ENCODE results near the gene NCDN. TPM values are rescaled to one million over a fixed set of nuclear protein-coding genes. Genes with fewer than 3 reads are reported as not detected.

The NCDN gene
- total and polyA plus RNA-seq, 2 donors (not counting 3 experiments of a cell fraction or from before 2014, with no cell fraction given), result 17.3 to 22.0 TPM

DNA sequence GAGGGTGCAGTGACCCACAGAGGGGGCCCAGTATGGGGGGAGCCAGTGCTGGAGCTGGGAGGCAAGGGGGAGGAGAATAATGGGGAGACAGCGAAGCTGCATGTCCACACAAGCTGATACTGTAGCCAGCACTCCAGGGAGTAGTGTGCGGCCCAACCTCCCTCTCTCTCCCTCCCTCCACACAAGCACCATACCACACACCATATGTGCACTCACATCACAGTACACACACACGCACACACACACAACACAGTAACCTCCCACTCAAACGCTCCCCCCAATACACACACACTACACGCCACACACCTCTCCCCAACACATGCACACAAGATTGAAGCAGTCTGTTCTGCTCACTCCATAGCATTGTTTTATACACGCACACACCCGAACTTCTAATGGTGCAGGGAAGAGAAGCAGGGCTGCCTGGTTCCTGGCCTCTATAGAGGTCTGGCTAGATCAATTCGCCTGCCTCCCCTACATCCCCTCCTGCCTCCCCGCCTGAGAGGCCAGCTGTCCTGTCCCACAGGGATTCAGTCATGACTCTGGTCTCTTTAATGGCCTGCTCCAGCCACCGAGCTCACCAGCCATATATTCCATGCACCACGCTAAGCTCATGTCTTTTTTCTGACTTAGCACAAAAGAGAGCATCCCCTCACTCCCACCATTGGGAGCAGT, 3.8 kb downstream of the NCDN start:
- H3K9me1 ChIP-seq (replicated peaks; ENCODE audit: control insufficient read depth, extremely low read depth, insufficient read depth, low read length), result no peaks in the 10 kb centered on the region
- H3K9me3 ChIP-seq (replicated peaks; ENCODE audit: control insufficient read depth, insufficient read depth, low read length), result no peaks in the 10 kb centered on the region
- H3K36me3 ChIP-seq (ENCODE audit: control insufficient read depth in 2 of 2, extremely low read depth in 1 of 2, insufficient read depth in 2 of 2, low read length in 2 of 2), result peaks cover 0 to 4% of the 10 kb centered on the region in 2 experiments
- ChIA-PET CTCF (interaction anchor here (1.4 to 8.5 kb wide), 3 partner anchors 13 to 154 kb away, joined by 3 to 155 read pairs (median 9); no protein-coding TSS in a partner anchor), POLR2A (no interaction called here)
- no peak overlapping the region for H2AFZ ChIP-seq (ENCODE audit: low read depth, low read length)
- no peaks in the 10 kb centered on the region for H3K27me3 ChIP-seq (ENCODE audit: control insufficient read depth in 2 of 2, insufficient read depth in 2 of 2, low read length in 2 of 2)
- H3K4me1 ChIP-seq (ENCODE audit: control insufficient read depth, extremely low read depth, insufficient read depth, low read length), result peaks cover 4% of the 10 kb centered on the region
- H3K4me2 ChIP-seq (ENCODE audit: insufficient read depth, low read length), result no peak overlapping the region
- peaks cover 4% of the 10 kb centered on the region for H3K79me2 ChIP-seq (ENCODE audit: control insufficient read depth, insufficient read depth, low read length)
- dilution Hi-C loops (cut with MboI; ENCODE audit: extremely low pct_ligation_motif_present, low sequenced_read_pairs), result no loop called here
- H3K4me3 ChIP-seq (replicated peaks in 1 of 3; ENCODE audit: insufficient read depth in 1 of 3, low read depth in 1 of 3, low read length in 3 of 3), result no peak overlapping the region
- TF ChIP-seq MYC (IDR thresholded peaks at IDR 0.05; ENCODE audit: low read depth, low read length), result no peak
- no peak for TF ChIP-seq POLR2AphosphoS5 (IDR thresholded peaks at IDR 0.05; ENCODE audit: insufficient read depth, low read depth, low read length)
- TF ChIP-seq JUN (IDR thresholded peaks at IDR 0.05; ENCODE audit: borderline replicate concordance, insufficient read depth, insufficient read length, low read depth), result no peak
- TF ChIP-seq POLR2A (IDR thresholded peaks at IDR 0.05; ENCODE audit: low read depth, low read length), result no peak
- TF ChIP-seq FOS (IDR thresholded peaks at IDR 0.05; ENCODE audit: borderline replicate concordance, insufficient read depth, low read length), result no peak
- TF ChIP-seq GATA2 (IDR thresholded peaks at IDR 0.05; ENCODE audit: insufficient read depth, insufficient read length, low read depth, low read length), result no peak
- TF ChIP-seq, protein P1, sequence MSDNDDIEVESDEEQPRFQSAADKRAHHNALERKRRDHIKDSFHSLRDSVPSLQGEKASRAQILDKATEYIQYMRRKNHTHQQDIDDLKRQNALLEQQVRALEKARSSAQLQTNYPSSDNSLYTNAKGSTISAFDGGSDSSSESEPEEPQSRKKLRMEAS (IDR thresholded peaks at IDR 0.05; ENCODE audit: insufficient read depth, insufficient read length), result no peak
- TF ChIP-seq, protein P2, sequence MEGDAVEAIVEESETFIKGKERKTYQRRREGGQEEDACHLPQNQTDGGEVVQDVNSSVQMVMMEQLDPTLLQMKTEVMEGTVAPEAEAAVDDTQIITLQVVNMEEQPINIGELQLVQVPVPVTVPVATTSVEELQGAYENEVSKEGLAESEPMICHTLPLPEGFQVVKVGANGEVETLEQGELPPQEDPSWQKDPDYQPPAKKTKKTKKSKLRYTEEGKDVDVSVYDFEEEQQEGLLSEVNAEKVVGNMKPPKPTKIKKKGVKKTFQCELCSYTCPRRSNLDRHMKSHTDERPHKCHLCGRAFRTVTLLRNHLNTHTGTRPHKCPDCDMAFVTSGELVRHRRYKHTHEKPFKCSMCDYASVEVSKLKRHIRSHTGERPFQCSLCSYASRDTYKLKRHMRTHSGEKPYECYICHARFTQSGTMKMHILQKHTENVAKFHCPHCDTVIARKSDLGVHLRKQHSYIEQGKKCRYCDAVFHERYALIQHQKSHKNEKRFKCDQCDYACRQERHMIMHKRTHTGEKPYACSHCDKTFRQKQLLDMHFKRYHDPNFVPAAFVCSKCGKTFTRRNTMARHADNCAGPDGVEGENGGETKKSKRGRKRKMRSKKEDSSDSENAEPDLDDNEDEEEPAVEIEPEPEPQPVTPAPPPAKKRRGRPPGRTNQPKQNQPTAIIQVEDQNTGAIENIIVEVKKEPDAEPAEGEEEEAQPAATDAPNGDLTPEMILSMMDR (IDR thresholded peaks at IDR 0.05; ENCODE audit: extremely low read depth in 1 of 2, insufficient read depth in 1 of 2, low read depth in 1 of 2, low read length in 2 of 2), result no peak
- no peak for TF ChIP-seq EZH2 (IDR thresholded peaks at IDR 0.05; ENCODE audit: borderline replicate concordance, low read depth, low read length, severe bottlenecking)
- no peaks in the 10 kb centered on the region for H4K20me1 ChIP-seq (replicated peaks; ENCODE audit: control insufficient read depth, extremely low read depth, insufficient read depth, low read length)
- intact Hi-C loops (cut with micrococcal nuclease), result loop anchor here (5.0 kb wide), 1 partner anchor 709 kb away; no protein-coding TSS in a partner anchor
- BruUV-seq (replicated peaks), result no TSS peak
- DNase-seq (ENCODE audit: low read depth, low spot score) (no peak), FAIRE-seq (no peak)
- no peak overlapping the region for H3K27ac ChIP-seq (ENCODE audit: insufficient read depth, low read depth, low read length)
- H3K9ac ChIP-seq (replicated peaks; ENCODE audit: extremely low read depth, insufficient read depth, low read length), result no peak overlapping the region
